Skin epidermis (tissue), 12 donors: Measurements from ENCODE around the gene MMD.
"Not testable (repeated sequence)": the region's sequence is repeated elsewhere in the genome, so short reads cannot be mapped to it uniquely, and the experiment has no call there.

Experiments
- H3K27ac ChIP-seq, 21 experiments: fragments of 200-600 bp; sonication (generic) in 11 of 21; one replicate each; pipeline ENCODE4 v1.5.0; 2020; ENCODE audit warnings: mild to moderate bottlenecking in 3 of 21, inconsistent platforms in 2 of 21, moderate library complexity in 2 of 21
- H3K4me3 ChIP-seq, 7 experiments: fragments of 200-600 bp; sonication (generic) in 2 of 7; one replicate each; pipeline ENCODE4 v1.5.0; 2020; ENCODE audit warnings: inconsistent platforms in 2 of 7, mild to moderate bottlenecking in 2 of 7, moderate library complexity in 1 of 7

The MMD gene

GRCh38 chr17:55421179-55421934 lies at the start of gene MMD:
TSS of gene MMD (minus strand) at chr17:55421835. CDS start at chr17:55421695, 140 bp downstream.
- peak within 1 kb of the TSS; percentile 34 to 94 (median 86) for H3K27ac ChIP-seq
- peak within 1 kb of the TSS; percentile 60 to 97 (median 94) for H3K4me3 ChIP-seq

- no peak overlapping the region for H3K27ac ChIP-seq
- no peak overlapping the region for H3K4me3 ChIP-seq
Measured at GRCh38 chr17:55466671-55467070, 45.0 kb upstream of the MMD start.

GRCh38 chr17:55465771-55466170 lies 44.1 kb upstream of the MMD start:
- H3K27ac ChIP-seq, H3K4me3 ChIP-seq: not testable (repeated sequence)

GRCh38 chr17:55463600-55463999 lies 42.0 kb upstream of the MMD start:
- no peak overlapping the region for H3K27ac ChIP-seq
- H3K4me3 ChIP-seq = no peak overlapping the region

GRCh38 chr17:55462711-55463110 lies 41.1 kb upstream of the MMD start:
- Histone ChIP-seq H3K4me3 (no peak overlapping the region), H3K27ac (no peak overlapping the region)

GRCh38 chr17:55462234-55462633 lies 40.6 kb upstream of the MMD start:
- H3K27ac ChIP-seq = no peak overlapping the region
- H3K4me3 ChIP-seq = no peak overlapping the region

- H3K27ac ChIP-seq = no peak overlapping the region
- H3K4me3 ChIP-seq = no peak overlapping the region
Measured at GRCh38 chr17:55458978-55459377, 37.3 kb upstream of the MMD start.

GRCh38 chr17:55458287-55458900 lies 36.8 kb upstream of the MMD start:
- no peak overlapping the region for H3K4me3 ChIP-seq
- no peak overlapping the region for H3K27ac ChIP-seq

- Histone ChIP-seq H3K27ac (no peak overlapping the region), H3K4me3 (no peak overlapping the region)
Measured at GRCh38 chr17:55456307-55457240, 34.9 kb upstream of the MMD start.

- Histone ChIP-seq H3K27ac (peak overlapping the region in 2 of 21 experiments; percentile 19 to 66), H3K4me3 (no peak overlapping the region)
Measured at GRCh38 chr17:55454906-55455474, 33.4 kb upstream of the MMD start.

- Histone ChIP-seq H3K27ac (peak overlapping the region in 2 of 21 experiments; percentile 9 to 46), H3K4me3 (no peak overlapping the region)
Measured at GRCh38 chr17:55453839-55454557, 32.4 kb upstream of the MMD start.

GRCh38 chr17:55452139-55452790 lies 30.6 kb upstream of the MMD start:
- Histone ChIP-seq H3K27ac (peak overlapping the region in 3 of 21 experiments; percentile 9 to 40 (median 11)), H3K4me3 (no peak overlapping the region)

- no peak overlapping the region for H3K27ac ChIP-seq
Measured at GRCh38 chr17:55451758-55452138, 30.1 kb upstream of the MMD start.

GRCh38 chr17:55451203-55451641 lies 29.6 kb upstream of the MMD start:
- no peak overlapping the region for H3K27ac ChIP-seq
- no peak overlapping the region for H3K4me3 ChIP-seq

More at GRCh38 chr17:55451758-55452138, 30.1 kb upstream of the MMD start:
- H3K4me3 ChIP-seq = no peak overlapping the region

- H3K27ac ChIP-seq = no peak overlapping the region
- no peak overlapping the region for H3K4me3 ChIP-seq
Measured at GRCh38 chr17:55450232-55450825, 28.7 kb upstream of the MMD start.

GRCh38 chr17:55448681-55449080 lies 27.0 kb upstream of the MMD start:
- no peak overlapping the region for H3K4me3 ChIP-seq
- no peak overlapping the region for H3K27ac ChIP-seq

GRCh38 chr17:55446581-55447205 lies 25.1 kb upstream of the MMD start:
- peak overlapping the region in 1 of 21 experiments; percentile 49 for H3K27ac ChIP-seq

GRCh38 chr17:55446004-55446403 lies 24.4 kb upstream of the MMD start:
- not testable (repeated sequence) for H3K27ac ChIP-seq, H3K4me3 ChIP-seq

More at GRCh38 chr17:55446581-55447205, 25.1 kb upstream of the MMD start:
- no peak overlapping the region for H3K4me3 ChIP-seq
